ENCODE results near the gene P2RY2. TPM values are rescaled to one million over a fixed set of nuclear protein-coding genes. Genes with fewer than 3 reads are reported as not detected.

Gene P2RY2
- total RNA-seq, 2 donors from 2014 or later: 12.0 to 16.5 TPM

DNA sequence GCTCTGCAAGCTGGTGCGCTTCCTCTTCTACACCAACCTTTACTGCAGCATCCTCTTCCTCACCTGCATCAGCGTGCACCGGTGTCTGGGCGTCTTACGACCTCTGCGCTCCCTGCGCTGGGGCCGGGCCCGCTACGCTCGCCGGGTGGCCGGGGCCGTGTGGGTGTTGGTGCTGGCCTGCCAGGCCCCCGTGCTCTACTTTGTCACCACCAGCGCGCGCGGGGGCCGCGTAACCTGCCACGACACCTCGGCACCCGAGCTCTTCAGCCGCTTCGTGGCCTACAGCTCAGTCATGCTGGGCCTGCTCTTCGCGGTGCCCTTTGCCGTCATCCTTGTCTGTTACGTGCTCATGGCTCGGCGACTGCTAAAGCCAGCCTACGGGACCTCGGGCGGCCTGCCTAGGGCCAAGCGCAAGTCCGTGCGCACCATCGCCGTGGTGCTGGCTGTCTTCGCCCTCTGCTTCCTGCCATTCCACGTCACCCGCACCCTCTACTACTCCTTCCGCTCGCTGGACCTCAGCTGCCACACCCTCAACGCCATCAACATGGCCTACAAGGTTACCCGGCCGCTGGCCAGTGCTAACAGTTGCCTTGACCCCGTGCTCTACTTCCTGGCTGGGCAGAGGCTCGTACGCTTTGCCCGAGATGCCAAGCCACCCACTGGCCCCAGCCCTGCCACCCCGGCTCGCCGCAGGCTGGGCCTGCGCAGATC is 16.5 kb downstream of the P2RY2 start:
- no peak for ATAC-seq
- DNase-seq: no peak

GRCh38 chr11:73235236-73235786 is 17.2 kb downstream of the P2RY2 start:
- intact Hi-C loops (cut with DNase I): no loop called here
- DNase-seq (no peak), ATAC-seq (no peak)

More for the DNA sequence above, 16.5 kb downstream of the P2RY2 start:
- intact Hi-C loops (cut with DNase I): no loop called here

DNA sequence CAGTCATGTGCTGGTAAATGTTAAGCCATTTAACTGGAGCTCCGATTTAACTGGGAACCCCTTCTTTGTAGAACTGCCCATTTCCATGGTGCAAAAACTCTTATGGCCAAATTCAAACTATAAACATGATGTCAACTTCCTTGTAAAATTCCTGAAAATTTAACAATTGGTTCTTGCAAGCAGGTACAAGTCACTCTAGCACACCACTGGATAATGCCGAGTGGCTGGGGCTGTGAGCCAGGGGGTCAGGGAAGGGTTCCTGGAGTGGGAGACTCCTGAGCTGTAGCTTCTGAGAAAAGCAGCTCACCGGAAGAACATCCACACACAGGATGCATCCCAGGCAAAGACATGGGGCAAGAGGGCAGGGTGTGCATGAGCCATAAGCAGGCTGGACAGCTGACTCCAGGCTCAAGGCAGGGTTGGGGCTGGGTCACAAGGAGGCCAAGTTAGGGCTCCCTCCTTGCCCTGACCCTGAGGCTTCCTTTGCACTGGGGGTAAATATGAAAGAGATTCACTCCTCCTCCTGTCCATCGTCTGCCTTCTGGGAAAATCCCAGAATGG is 18.2 kb downstream of the P2RY2 start:
- DNase-seq: peak; percentile 10
- intact Hi-C loops (cut with DNase I): no loop called here
- no peak for ATAC-seq

DNA sequence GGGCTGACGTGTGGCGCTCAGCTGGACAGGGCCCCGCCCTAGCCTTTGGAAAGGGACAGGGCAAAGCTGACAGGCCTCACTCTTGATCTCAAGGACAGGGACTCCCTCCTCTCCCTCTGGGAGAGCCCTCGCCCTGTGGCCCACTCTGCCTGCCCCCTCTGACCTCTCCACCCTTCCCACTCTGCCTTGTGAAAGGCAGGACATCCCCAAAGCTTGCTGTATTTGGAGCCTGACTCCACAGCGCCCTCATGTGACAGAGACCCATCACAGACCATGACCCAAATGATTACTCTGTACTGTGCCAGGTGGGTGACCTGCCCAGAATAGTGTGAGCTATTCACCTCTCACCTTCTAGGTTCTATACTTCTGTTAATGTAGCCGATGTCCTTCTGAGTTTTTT is 18.8 kb downstream of the P2RY2 start:
- intact Hi-C loops (cut with DNase I): no loop called here
- peak; percentile 68 for DNase-seq
- peak in 1 of 2 donors; percentile 34 for ATAC-seq

- peak; percentile 20 to 67 for ATAC-seq
- intact Hi-C loops (cut with DNase I): no loop called here
- DNase-seq: peak; percentile 72
Measured at GRCh38 chr11:73237471-73238290, 19.6 kb downstream of the P2RY2 start.

DNA sequence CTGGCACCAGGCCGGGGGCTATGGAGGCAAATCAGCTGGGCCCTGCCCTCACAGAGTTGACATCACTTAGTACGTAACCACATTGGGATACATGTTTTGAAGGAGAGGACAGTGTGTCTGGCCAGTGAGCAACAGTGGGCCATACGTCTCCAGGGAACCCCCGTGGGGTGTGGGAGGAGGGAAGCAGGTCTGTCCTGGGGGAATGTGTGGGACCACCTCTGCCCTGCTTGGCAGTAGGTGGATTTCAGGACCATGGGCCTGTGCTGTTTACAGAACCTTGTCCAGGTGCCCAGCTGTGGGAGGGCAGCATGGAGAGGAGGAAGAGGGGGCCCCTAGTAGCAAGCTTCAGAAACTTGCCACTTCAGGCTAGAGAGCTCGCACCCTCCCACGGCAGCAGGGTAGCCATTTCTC is 21.0 kb downstream of the P2RY2 start:
- DNase-seq: no peak
- intact Hi-C loops (cut with DNase I): no loop called here
- ATAC-seq: no peak

- no peak for DNase-seq
- intact Hi-C loops (cut with DNase I): loop anchor here (5.0 to 10.0 kb wide), 2 partner anchors 55 to 512 kb away; no protein-coding TSS in a partner anchor
- no peak for ATAC-seq
Measured at GRCh38 chr11:73239571-73240189, 21.6 kb downstream of the P2RY2 start.

GRCh38 chr11:73240190-73240781 is 22.2 kb downstream of the P2RY2 start:
- DNase-seq (peak; percentile 84), ATAC-seq (peak; percentile 60 to 67)
- intact Hi-C loops (cut with DNase I): loop anchor here (5.0 to 10.0 kb wide), 2 partner anchors 55 to 513 kb away; no protein-coding TSS in a partner anchor

DNA sequence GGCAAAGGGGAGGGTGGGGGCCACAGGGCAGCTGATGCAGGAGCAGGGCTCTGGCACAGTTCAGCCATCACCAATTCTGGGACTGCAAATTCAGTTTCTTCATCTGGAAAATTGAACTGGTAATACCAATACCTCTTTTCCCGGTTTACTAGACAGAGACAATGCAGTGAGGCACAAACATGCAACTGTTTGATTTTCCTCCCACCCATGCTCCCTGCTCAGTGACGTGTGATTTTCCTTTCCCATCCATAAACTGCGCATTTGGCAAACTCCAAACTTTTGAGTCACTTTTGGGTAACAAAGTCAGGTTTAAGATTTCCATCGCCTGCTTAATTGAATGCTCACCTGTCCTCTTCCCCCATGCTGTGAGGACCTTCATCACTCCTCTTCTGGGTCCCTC is 23.2 kb downstream of the P2RY2 start:
- intact Hi-C loops (cut with DNase I): loop anchor here (5.0 to 10.0 kb wide), 2 partner anchors 56 to 514 kb away; no protein-coding TSS in a partner anchor
- ATAC-seq: no peak
- DNase-seq: no peak

DNA sequence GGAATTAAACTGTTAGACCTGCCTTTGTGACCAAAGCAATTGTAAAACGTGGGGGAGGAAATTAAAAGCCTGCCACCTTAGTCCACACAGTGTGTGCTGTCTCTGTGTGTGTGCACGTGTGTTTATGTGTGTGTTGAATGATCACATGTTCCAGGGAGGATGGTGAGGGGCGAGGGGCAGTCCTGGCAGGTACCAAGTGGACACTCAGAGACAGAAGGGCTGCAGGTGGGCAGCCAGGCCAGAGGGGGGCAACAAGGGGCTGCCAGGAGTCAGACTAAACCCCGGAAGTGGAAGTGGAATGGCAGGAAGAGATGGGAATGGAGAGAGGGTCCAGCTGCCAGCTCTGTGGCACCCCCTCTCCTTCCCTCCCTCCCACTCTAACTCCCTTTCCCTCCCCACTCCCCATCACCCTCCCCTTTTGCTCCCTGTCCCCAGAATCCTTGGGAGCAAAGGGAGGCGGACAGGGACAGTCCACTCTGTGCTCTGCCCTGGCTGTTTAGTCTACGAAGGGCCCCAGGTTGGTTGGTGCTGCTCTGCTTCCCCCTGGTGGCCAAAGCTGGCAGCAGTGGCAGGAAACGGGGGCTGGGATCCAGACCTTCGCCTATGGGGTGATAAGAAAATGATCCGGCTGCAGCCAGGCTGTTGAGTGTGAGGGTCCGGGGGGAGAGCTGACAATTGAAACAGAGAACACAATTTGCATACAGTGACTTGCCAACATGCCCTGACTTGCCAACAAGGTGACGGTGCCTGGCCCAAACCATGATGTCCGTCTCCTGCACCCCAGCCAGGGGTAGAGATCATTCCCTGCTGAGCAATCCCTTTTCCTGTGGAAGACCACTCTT is 24.4 kb downstream of the P2RY2 start:
- intact Hi-C loops (cut with DNase I): loop anchor here (2.0 to 10.0 kb wide), 4 partner anchors 58 to 515 kb away; no protein-coding TSS in a partner anchor
- ATAC-seq: peak; percentile 66 to 83

GRCh38 chr11:73243093-73243485 is 25.0 kb downstream of the P2RY2 start:
- intact Hi-C loops (cut with DNase I): loop anchor here (2.0 to 10.0 kb wide), 4 partner anchors 58 to 516 kb away; no protein-coding TSS in a partner anchor
- DNase-seq (no peak), ATAC-seq (no peak)

More for the DNA sequence above, 24.4 kb downstream of the P2RY2 start:
- peak; percentile 83 for DNase-seq

- intact Hi-C loops (cut with DNase I): loop anchor here (1.0 to 10.0 kb wide), 3 partner anchors 45 to 517 kb away; no protein-coding TSS in a partner anchor
- no peak for ATAC-seq
- DNase-seq: no peak
Measured at GRCh38 chr11:73244589-73245240, 26.6 kb downstream of the P2RY2 start.

DNA sequence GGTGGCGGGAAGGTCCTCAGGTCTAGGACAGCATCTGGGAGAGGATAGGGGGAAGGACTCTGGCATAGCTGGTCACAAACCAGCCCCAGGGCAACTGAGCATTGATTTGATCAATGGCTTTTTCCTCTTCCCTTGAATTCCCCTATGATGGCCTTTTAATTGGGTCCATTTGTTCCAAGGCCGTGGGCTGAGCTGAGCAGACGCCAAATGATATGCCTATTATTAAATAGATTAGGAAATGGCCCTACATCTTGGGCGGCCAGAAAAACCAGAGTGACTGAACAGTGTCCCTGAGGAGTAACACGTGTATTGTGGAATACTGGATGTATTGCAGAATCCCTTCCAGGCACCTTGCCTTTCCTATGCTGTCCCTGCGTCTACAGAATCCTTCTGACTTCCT is 27.4 kb downstream of the P2RY2 start:
- intact Hi-C loops (cut with DNase I): loop anchor here (1.0 to 10.0 kb wide), 2 partner anchors 44 to 61 kb away; no protein-coding TSS in a partner anchor
- DNase-seq: no peak

GRCh38 chr11:73246303-73246702 is 28.2 kb downstream of the P2RY2 start:
- intact Hi-C loops (cut with DNase I): loop anchor here in 1 of 2 donors (10.0 kb wide), 1 partner anchor 62 kb away; no protein-coding TSS in a partner anchor
- no peak for ATAC-seq
- DNase-seq: no peak

More for the DNA sequence above, 27.4 kb downstream of the P2RY2 start:
- no peak for ATAC-seq

DNA sequence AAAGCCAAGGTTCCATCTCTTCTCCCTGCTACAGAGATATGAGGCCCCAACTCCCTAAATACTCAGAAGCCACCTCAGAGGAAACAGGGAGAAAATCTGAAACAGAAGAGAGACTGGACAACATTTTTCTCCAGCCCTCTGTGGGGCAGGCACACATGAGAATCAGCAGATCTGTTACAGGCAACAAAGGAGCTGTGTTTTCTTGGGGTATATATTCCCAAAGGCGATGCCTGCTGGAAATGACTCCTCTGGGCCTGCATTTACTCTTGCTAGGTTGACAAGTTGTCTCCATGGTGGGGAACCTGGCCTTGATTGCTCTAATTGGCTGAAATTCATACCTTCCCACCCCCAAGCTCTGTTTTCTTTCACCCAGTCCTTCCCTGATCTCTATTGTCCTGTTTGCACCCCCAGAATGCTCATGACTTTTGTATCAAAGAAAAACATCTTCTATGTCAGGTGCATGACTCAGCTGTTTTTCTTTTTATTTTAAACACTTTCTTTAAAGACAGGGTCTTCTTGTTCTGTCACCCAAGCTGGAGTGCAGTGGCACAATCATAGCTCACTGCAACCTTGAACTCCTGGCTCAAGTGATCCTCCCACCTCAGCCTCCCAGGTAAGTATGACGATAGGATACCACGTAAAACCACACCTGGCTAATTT is 30.6 kb downstream of the P2RY2 start:
- no peak for ATAC-seq
- intact Hi-C loops (cut with DNase I): loop anchor here in 1 of 2 donors (10.0 kb wide), 1 partner anchor 64 kb away; no protein-coding TSS in a partner anchor
- no peak for DNase-seq

DNA sequence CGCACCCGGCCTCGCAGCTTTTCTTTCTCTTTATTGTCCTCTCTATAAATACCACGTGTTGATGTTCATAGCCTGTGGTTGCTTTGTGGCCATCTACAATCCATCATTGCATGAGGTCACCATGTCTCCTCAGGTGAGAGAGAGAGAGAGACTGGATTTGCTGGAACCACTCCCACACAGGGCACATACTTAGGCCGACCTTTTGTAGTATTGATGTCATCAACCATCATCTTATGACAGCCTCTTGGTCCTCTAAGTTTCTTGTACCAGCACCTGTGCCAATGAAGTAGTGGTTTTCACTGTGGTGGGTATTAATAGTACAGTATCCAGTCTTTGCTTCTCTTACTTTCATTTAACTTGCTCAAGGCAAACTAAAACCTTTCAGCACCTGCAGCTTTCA is 31.2 kb downstream of the P2RY2 start:
- no peak for DNase-seq
- intact Hi-C loops (cut with DNase I): loop anchor here in 1 of 2 donors (10.0 kb wide), 1 partner anchor 65 kb away; no protein-coding TSS in a partner anchor
- no peak for ATAC-seq

All from left cardiac atrium (tissue), 4 donors.